HK-2 (cell line): Measurements from ENCODE around the gene JARID2.

Experiments used
- DNase-seq: peaks from one replicate; pipeline ENCODE4 v3.0.0-alpha.2; 2018; ENCODE audit not compliant: unreplicated experiment

The JARID2 gene

DNA sequence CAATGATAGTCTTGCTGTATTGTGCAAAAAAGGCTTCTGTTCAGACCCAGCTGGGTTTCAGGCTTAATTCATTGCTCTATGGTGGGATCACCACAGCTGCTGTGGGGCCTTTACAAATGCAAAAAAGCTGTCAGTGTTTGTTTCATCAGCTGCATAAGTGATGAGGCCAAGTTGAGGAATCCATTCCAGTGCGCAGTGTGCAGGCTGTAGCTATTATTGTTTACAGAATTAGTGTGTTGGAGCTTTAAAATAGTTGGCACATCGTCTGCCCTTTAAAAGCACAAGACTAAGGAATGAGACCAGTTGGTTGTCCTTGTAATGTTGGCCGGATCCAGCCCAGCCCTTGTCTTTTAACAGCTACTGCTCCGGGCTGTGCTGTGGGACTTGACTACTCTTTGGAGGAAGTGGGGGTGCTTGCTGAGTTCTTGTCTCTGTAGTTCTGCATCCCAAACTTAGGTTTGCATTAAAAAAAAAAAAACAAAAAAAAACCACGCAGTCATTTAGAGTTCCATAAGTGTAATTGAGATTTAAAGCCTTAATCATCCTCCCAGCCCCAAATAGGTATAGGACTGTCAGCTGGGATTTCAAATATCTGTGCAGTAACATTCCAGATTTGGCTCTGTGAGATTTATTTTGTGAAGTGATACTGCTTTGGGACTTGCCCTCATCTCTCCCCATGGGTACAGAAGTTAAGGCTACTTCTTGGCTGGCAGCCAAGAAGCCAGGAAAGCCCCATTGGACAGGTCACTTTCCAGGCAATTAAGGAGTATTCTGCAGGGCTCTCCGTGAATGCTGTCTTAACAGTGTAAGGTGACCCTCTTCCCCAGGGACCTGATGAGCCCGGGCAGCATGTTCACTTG is 19.3 kb downstream of the JARID2 start:
- DNase-seq, result no peak

DNA sequence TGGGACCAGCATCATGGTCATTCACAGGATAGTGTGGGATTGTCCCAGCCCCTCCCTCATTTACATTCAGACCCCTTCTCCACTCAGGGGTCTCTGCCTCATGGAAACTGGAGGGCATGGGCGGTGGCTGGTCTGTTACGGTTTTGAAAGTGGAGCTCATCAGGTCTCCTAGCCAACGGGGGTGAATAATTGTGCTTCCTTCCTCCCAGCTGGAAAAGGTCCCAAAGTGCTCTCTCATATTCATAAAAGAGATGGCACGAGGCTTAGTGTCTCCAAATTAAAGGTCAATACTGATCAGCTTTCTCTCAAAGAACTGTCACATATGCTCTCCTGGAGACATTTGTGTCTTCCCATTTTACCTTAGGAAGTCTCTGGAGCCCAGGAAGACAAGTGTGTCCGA is 19.9 kb downstream of the JARID2 start:
- no peak for DNase-seq

DNA sequence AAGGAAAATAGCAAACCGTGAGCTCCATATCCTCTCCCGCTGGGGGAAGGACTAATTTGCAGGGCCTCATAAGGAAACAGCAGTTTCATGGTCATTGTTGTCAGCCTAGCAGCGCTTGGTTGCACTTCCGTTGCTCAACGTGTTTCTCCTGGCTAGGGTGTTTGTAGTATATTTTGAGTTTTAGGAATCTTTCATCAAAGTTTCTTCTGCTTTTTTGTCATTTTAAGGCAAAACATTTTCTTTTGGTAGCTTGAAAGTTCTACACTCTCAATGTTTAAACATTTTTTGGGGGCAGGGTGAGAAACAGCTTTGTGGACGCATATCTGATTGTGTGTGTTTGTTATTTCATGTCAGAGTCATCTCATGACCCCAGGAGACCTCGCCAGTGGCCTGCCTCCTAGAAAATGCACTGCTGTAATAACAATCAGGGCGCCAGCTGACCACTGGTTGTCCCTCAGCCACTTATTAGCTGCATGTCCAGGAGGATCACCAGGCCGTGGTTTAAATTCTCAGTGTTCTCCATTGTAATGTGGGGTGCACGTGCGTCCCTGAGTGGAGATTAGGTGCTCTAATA is 20.6 kb downstream of the JARID2 start:
- no peak for DNase-seq

DNA sequence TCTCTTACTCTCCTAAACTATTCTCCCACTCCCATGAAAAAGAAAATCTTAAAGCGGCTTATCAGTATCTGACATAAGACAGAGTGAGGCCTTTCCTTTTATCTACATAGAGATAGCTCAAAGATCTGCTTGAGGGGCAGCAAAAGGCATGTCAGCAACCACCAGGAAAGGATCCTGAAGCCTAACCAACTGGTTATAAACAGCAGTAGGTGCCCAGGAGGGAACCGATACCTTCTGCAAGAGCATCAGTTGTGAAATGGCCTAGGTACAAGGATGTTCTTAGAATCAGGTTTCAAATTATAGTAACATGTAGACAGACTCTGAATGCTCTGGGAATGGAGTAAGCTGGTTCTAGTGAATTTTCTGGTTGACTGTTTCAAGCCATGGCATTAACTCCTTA is 21.4 kb downstream of the JARID2 start:
- DNase-seq, result no peak

DNA sequence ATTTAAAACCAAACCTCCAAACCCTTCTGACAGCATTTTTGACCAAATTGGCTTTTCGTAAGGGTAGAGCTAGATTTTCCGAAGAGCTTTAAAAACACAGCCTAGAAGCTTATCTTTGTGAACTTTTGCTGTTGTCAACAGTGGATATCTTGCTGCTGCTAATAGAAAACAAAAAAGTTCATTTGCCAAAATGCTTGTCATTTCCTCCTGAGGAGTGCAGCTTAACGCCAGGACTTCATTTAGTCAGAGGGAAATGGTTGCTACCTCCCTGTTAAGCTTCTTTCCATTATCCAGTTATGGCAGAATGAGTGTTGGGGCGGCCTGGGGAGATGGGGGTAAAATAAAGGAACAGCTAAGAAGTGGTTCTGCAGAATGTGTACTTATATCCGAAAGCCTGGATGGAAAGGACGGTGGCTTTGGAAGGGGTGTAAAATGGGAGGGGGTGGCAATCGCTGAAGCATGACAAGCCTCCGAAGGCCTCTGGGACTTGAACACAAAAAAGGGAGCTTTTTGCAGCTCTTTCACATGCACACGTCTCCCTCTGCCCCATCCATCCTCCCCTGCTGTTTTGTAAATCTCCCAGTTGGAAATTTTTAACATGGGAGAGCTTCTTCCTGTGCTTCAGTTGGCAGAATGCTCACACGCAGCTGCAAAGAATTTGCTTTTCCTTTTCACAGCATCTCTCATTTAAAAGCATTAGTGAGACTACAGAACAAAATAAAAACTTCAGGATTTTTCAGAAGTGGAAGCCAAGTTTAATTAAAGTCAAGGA is 22.5 kb downstream of the JARID2 start:
- no peak for DNase-seq

DNA sequence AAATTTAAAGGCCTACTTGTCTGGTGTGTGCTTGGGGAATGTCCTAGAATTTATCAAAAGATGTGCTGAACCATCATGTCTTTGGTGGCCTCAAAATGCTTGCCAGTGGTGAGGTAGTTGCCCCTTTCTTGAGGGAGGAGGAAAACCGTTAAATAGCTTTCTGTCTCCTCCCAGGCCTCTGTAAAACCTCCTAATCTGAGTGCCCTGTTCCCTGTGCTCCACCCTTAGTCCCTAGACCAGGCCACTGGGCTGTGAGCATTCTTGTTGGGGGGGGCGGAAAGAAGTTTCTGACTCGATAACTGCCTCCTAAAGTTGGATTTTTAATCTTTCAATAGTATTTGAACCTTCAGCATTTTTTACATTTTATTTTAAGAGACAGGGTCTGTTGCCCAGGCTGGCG is 23.1 kb downstream of the JARID2 start:
- no peak for DNase-seq

DNA sequence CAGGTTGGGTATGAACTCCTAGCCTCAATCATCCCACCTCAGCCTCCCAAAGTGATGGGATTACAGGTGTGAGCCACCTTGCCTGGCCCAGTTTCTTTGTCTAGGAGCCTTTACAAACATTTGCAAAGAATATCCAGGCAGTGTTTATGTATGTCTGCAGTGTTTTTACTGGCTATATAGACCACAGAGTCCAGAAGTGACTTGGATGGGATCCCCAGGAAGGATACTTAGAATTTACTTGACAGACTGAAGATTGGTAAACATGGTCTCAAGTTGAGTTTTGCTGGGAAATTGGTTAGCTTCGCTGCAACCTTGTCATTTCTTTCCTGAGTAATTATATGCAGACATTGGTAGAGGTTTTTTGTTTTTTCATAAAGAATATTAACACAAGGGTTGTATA is 23.8 kb downstream of the JARID2 start:
- no peak for DNase-seq

DNA sequence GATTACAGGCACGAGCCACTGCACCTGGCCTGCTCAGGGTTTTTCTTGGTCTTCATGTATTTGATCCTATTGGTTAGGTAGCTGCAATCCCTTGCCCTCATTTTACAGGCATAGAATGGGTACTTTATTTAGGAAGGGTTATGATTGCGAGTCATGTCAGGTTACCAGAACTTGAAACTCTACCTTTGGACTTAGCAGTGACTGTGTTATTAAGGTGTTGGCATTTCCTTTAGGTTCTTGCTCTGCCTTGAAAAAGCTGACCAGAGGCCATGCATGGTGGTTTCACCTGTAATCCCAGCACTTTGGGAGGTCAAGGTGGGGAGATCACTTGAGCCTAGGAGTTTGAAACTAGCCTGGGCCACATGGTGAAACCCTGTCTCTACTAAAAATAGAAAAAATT is 24.5 kb downstream of the JARID2 start:
- DNase-seq, result no peak

DNA sequence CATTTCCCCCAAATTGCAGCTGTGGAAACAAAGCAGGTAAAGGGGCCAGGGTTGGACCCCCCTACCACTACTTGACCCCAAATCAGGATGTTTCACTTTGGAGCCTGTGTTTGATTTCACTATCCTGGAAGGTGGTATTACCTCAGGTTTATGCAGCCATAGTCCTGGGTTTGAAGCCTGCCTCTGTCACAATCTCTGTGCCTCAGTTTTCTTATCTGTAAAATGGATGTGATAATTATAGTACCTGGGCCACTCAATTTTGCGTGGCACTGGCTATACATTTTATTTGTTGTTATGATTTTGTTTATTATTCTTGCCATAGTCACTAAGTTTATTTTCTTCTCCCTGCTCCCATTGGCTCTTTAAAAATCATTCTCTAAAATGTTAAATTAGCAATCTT is 26.7 kb downstream of the JARID2 start:
- no peak for DNase-seq

DNA sequence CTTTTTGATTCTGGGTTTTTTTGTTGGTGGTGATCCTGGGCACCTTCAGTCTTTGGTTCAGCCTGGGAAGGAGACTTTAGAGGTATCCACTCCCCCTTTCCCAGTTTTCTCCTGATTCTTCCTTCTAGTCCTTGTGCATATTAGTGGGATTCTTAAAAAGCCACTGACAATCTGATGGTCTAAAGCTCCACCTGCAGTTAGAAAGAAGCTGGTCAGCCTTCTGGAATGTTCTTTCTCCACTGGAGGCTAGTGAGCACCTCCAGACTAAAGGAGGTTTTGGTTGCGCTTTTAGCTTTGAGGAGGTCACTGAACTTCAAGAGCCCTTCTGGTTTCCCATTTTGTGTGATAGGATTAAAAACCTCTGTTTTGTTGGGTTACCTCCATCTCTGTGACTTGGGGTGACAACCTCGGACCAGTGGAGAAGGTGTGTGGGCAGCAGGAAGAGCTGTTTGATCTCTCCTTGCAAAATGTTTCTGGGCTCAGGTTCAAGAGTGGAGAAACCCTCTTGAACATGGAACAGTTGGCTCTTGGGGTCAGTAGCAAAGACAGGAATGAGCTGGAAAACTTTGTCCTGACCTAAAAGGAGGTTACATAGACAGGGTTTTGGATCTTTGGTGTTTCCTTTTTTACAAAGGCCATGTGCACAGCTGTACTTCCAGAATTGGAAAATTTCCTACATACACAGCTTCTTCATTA is 29.0 kb downstream of the JARID2 start:
- no peak for DNase-seq

DNA sequence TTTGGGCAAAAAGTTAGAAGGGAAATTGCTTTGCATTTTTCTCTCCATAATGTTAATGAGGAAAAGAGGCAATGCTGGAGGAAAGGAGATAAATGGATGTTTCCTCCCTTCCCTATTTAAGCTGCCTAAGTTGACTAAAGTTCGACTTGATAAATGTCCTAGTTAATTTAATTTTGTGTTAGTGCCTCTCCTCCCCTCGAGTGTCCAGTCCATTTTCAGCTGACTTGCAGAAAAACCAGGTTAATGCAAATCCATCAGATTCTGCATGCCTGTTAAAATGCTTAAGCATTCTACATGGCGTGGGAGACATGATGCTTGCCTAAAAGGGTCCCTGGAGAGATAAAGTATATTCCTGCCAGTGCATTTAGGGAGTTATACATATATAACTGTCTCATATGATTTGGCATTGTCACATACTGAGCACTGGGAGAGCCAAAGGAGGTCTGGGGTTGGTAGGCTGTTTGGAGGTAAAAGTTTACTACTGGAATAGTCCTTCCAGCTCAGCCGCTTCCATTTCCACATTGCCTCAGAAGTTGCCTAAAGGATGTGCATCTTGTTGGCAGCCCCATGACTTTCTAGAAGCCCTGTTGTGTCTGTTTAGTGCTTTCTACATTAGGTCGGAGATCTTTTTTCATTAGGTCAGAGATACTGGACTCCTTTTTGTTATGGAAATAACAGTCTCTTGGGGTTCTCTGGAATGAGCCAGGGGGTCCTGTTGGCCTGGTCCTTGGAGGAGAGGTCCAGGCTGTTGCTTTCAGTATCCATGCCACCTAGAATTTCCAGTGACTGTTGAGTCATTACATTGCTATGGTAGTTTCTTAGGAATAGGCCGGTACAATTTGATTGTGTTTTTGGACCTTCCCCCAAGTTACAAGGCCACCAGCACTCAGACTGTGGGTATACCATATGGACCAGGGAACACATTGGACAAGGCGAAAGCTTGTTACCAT is 30.4 kb downstream of the JARID2 start:
- DNase-seq, result no peak

DNA sequence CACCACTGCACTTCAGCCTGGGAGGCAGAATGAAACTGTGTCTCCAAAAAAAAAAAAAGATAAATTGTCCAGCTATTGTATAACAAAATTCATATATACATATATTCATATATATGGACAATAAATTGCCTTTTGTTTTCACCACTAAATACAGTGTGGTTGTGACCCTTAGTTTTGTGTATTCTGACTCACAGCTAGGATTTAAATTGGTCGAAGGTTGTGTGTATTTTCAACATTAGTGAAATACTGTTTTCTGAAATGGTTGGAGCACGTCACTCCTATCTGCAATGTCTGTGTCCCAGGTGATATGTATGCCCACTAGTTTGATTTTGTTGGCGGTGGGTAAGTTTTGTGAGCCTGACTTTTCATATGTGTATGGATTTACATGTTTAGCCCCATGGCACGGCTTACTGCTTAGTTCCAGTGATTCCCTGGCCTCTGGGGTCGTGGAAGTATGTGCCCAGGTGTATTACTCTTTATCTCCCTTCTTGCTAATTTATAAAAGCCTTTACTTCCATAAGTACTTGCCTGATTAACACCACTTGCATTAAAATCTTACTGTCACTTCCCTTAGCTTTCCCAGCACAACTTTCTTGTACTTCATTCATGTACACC is 33.3 kb downstream of the JARID2 start:
- DNase-seq, result no peak

DNA sequence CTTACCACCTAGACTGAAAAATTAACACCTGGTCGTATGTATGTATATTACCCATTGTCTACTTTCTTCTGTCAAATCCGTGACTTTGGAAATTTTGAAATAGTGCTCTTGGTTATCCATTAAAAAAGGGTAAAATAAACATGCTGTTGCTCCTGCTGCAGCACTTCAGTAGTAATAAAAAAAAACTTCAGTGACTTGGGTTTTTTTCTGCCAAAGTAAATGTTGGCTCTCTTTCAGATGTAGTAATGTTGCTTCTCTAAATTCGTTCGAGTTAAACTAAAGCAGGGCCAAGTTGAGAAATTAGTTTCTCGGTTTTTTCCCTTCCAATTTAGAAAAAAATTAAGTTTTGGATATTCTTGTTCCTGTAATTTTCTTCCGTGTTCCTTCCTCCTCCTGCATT is 34.2 kb downstream of the JARID2 start:
- DNase-seq, result no peak

DNA sequence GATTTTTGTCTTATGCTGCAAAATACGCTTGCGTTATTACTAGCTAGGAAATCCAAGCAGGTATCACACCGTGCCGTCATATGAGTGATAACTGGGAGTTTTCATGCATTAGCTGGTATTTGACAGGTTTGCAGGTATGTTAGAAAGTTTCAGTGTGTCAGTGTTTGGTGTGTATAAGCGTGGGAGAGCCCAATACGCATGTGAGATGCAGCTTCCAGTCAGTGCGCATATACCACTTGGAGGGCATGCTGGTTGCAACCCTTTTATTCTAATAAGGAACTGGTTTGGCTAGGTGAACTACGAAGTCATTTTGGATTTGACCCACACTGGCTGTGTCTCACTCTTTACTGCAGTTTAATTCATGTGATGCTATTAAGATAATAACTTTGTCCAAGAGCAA is 35.1 kb downstream of the JARID2 start:
- no peak for DNase-seq

DNA sequence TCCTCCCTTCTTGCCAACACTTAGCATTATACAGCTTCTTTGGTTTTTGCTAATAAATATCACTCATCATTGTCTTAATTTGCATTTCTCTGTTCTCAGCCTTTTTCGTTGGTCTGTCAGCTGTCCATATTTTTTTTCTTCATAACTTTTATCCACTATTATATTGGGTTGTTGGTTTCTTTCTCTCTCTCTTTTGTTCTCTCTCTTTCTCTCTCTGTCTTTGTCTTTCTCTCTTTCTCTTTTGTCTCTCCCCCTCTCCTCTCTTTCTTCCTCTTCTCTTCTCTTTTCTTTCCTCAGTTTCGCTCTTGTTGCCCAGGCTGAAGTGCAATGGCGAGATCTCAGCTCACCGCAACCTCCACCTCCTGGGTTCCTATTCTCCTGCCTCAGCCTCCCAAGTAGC is 36.5 kb downstream of the JARID2 start:
- DNase-seq, result no peak

DNA sequence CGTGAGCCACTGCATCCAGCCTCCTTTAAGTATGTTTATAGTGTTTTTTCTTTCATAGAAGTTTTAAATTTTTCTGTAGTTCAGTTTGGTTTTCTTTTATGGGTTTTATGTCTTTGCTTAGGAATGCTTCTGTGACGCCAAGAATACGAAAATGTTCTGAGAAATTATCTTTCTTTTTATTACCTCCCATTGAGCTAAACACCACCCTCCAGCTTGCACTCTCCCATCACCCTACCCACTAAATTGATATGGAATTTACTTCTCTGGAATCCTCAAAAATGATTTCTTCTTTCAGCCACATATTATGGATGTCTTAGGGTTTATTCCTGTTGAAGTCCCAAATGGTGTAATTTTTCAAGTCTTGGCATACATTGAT is 38.1 kb downstream of the JARID2 start:
- no peak for DNase-seq

DNA sequence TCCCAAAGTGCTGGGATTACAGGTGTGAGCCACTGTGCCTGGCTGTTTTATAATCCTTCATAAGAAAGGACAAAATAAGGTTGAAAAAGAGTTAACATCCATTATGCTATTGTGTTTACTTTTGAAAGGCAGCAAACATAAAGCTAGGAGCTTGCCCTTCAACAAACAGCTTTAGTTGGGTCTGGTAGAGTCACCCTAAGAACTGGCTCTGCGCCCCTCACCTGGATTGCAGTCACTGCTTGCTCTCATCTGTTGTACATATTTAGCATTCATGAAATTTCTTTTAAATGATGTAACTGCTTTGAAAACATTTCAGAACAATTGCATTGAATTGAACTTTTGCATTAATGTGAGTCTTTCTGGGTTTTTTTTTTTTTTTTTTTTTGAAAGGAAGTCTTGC is 38.9 kb downstream of the JARID2 start:
- DNase-seq, result peak; percentile 8

DNA sequence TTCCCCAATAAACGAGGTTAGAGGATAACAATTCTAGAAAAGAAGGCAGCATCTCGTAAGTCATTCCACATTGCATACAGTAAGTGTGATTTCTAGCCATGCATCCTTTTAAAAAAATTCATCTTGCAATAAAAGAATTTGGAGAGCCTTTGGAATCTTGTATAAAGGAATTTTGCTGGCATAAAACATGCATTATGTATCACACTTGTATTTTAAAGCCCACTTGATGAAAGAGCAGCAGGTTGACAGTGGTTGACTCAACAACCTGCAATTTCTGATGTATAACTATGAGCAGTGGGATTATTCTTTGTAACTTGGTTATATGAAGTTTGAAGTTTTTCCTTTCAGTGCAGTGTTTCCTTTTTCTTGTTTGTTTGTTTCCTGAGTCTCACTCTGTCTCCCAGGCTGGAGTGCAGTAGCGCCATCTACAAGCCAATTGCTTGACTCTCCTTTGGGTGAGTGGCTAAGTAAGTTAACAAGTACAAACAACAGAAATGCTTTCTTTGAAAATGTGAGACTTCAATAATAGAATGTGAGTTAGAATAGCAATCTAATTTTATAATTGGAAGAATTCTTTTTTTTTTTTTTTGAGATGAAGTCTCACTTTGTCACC is 39.9 kb downstream of the JARID2 start:
- no peak for DNase-seq

DNA sequence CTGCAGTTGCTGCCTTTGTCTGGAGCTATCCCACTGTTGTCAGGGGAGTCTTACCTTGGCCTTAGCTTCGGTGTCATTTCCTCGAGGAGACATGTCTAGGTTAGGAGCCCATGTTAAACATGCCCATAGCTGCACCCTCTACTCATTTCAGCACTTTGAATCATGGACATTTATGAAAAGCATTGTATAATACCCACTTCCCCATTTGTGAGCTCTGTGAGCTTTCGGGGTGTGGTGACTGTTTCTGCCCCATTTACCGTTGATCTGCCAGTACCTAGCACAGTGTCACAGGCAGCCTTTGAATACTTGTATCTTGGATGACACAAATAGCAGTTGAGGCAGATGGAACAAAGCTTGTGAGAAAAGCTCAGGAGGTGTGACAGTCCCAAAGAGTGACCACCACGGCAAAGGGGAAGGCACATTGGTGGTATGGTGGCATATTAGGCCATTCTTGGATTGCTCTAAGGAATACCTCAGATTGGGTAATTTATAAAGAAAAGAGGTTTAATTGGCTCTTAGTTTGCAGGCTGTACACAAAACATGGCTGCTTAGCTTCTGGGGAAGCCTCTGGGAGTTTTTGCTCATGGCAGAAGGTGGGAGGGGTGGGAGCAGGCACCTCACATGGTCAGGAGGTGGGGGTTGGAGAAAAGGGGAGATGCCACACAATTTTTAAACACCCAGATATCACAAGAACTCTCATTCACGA is 42.0 kb downstream of the JARID2 start:
- no peak for DNase-seq

DNA sequence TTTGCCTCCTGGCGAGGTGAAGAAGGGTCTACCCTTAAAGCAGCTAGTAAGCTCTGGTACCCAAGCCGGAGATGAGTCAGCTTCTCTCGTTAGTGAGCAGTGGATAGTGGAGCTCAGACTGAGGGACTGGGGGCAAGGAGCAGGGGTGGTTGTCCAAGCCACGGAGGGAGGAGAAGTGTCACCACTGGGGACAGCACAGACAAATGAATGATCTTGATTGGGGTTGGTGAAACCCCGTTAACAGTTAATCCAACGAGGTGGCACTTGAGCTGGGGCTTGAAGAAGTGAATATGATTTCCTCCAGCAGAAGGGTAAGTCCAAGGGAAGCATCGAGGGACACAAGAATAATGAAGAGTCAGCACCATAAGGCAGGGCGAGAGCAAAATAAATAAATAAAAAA is 43.0 kb downstream of the JARID2 start:
- DNase-seq, result no peak
